HFFc6 (cell line): ENCODE data around the gene GAST. TPM values are rescaled to one million over a fixed set of nuclear protein-coding genes. Genes with fewer than 3 reads are reported as not detected.

Experiments used
- DNase-seq: peaks from one replicate; pipeline ENCODE4 v3.0.0-alpha.2; 2018
- H3K27ac Mint-ChIP-seq: 2 replicates; pipeline ENCODE4 v1.8.0; 2020; ENCODE audit warnings: mild to moderate bottlenecking, mixed read lengths
- H3K27me3 Mint-ChIP-seq: 2 replicates; pipeline ENCODE4 v1.8.0; 2021; ENCODE audit warnings: mild to moderate bottlenecking, moderate library complexity, mixed read lengths; ENCODE audit not compliant: insufficient read depth
- H3K36me3 Mint-ChIP-seq: 2 replicates; pipeline ENCODE4 v1.8.0; 2021; ENCODE audit warnings: low read depth, mixed read lengths
- H3K4me1 Mint-ChIP-seq: 2 replicates; pipeline ENCODE4 v1.8.0; 2020; ENCODE audit warnings: low read depth, mixed read lengths
- H3K4me3 Mint-ChIP-seq: 2 replicates; pipeline ENCODE4 v1.8.0; 2020; ENCODE audit warnings: mild to moderate bottlenecking, moderate library complexity, mixed read lengths
- H3K9me3 Mint-ChIP-seq: 2 replicates; pipeline ENCODE4 v1.8.0; 2020; ENCODE audit warnings: mild to moderate bottlenecking, mixed read lengths
- total RNA-seq, 6 experiments: library from RNA; stranded (reverse); fragmentation: NEBNext Ultra II Directional; extraction: Animal tissue kit (Norgen Biotek cat#: 25700); gene quantifications; 2 replicates in 1 of 6; 3 replicates in 5 of 6; pipeline ENCODE4 v1.2.3, GENCODE V29; 2021
- TF ChIP-seq, protein P1 (sequence below): fragments of 200-600 bp; sonication (generic); IDR thresholded peaks from 2 replicates; pipeline ENCODE4 v1.5.0; 2021; ENCODE audit warnings: antibody characterized with exemption, mild to moderate bottlenecking

GAST gene
- total RNA-seq, 6 experiments from 2014 or later, result not detected

DNA sequence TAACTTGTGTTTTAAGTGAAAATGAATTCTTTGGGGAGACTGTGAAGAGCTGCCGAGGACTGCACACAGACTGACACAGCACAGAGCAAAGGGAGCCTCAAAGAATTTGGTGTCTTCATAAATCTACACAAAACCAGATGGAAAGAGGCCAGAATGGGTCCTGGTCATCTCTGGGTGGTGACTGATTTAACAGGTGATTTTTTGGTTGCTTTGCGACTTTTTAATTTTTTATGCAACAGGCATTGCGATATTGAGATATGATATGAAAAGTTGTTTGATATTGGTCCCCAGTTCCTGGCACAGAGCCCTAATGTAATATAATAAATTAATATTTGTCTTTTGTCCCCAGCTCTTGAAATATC lies 36.1 kb upstream of the GAST start:
- Mint-ChIP-seq H3K9me3 (peaks cover 5% of the 10 kb centered on the region), H3K4me1 (peaks cover 15% of the 10 kb centered on the region), H3K36me3 (0 out of 2 replicates have a peak, but pooled peaks cover 5% of the 10 kb centered on the region), H3K27me3 (peaks cover 6% of the 10 kb centered on the region; the same call in 1 of the 2 replicates), H3K27ac (no peak overlapping the region), H3K4me3 (no peak overlapping the region)
- DNase-seq, result no peak
- TF ChIP-seq, protein P1, sequence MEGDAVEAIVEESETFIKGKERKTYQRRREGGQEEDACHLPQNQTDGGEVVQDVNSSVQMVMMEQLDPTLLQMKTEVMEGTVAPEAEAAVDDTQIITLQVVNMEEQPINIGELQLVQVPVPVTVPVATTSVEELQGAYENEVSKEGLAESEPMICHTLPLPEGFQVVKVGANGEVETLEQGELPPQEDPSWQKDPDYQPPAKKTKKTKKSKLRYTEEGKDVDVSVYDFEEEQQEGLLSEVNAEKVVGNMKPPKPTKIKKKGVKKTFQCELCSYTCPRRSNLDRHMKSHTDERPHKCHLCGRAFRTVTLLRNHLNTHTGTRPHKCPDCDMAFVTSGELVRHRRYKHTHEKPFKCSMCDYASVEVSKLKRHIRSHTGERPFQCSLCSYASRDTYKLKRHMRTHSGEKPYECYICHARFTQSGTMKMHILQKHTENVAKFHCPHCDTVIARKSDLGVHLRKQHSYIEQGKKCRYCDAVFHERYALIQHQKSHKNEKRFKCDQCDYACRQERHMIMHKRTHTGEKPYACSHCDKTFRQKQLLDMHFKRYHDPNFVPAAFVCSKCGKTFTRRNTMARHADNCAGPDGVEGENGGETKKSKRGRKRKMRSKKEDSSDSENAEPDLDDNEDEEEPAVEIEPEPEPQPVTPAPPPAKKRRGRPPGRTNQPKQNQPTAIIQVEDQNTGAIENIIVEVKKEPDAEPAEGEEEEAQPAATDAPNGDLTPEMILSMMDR, result no peak

DNA sequence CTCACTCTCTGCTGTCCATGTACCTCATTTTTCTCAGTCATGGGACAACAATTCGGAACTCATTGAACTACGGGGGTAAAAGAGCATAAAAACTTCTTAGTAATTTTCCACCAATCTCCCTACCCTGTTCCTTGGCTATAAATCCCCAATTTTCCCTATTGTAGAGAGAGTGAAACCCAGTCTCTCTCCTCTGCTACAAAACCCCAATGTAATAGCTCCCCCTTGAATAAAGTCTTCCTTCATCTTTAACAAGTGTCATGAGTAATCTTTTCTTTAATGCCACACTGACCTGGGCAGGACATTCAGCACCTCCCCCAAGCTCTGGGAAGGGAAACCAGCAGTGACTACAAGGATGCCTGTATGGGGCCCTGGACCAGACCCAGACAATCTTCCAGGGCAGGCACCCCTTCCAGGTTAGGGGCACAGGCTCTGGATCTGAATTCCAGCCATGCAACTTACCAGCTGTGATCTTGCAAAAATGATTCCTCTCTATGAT lies 33.7 kb upstream of the GAST start:
- DNase-seq, result no peak
- H3K4me1 Mint-ChIP-seq, result peaks cover 15% of the 10 kb centered on the region

DNA sequence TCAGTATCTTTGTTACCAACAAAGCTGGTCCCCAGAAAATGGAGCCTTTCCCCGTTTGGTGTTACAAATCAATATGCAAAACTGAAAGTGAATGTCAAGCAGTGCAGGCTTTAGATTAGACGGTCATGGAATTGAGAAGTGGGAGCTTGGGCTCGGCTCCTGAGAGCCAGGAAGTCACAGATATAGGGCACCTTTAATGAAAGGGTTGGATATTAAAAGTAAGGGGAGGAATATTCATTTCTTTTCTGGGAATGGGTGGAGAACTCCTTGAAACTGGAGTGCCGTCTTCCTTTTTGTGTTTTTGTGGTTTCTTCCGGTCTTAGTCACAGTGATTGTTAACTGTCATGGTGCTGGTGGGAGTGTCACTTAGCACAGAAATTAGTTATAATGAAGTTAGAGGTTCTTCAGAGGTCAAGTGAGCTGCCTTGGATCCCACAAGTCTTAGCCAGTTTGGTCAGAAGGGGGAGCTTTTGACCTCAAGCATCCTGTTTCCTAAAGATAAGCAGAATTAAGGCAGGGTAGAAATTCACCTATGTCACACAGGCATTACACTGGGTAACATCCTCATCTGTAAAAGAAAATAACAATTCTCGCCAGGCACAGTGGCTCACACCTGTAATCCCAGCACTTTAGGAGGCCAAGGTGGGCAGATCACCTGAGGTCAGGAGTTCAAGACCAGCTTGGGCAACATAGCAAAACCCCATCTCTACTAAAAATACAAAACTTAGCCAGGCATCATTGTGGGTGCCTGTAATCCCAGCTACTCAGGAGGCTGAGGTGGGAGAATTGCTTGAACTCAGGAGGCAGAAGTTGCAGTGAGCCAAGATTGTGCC lies 33.0 kb upstream of the GAST start:
- TF ChIP-seq, protein P1, result peak; percentile 41
- Mint-ChIP-seq H3K36me3 (0 out of 2 replicates have a peak, but pooled peaks cover 5% of the 10 kb centered on the region), H3K27ac (peak overlapping the region; percentile 74), H3K27me3 (peaks cover 16% of the 10 kb centered on the region), H3K4me3 (peak overlapping the region; percentile 75), H3K4me1 (peaks cover 15% of the 10 kb centered on the region), H3K9me3 (peaks cover 5% of the 10 kb centered on the region)
- DNase-seq, result peak; percentile 43

More for the DNA sequence above, 33.7 kb upstream of the GAST start:
- TF ChIP-seq, protein P1, result no peak
- Mint-ChIP-seq H3K27ac (peak overlapping the region; percentile 74), H3K36me3 (0 out of 2 replicates have a peak, but pooled peaks cover 5% of the 10 kb centered on the region), H3K9me3 (peaks cover 5% of the 10 kb centered on the region), H3K4me3 (peak overlapping the region; percentile 75), H3K27me3 (peaks cover 16% of the 10 kb centered on the region)

DNA sequence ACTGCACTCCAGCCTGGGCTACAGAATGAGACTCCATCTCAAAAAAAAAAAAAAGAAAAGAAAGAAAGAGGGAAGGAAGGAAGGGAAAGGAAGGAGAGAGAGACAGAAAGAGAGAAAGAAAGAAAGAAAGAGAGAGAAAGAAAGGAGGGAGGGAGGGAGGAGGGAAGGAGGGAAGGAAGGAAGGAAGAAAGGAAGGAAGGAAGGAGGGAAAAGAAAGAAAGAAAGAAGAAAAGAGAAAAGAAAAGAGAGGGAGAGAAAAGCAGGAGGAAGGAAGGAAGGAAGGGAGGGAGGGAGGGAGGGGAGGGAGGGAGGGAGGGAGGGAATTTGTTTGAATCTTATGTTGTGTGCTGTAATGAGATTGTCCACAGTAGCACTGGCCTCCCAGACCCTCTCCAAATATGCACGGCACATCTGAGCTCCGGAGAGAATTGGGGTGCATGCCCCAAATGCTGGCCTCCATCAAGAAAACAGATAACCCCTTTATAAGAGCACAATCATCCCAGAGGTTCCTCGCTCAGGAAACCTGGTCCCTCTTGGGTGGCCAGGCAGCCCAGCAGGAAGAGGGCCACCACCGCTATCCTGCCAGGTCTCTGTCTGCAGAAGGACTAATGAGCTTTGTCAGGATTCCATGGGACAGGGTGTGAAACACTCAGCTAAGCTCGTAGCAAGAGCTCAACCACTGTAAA lies 32.2 kb upstream of the GAST start:
- Mint-ChIP-seq H3K4me3 (no peak overlapping the region), H3K27me3 (peaks cover 14% of the 10 kb centered on the region), H3K36me3 (0 out of 2 replicates have a peak, but pooled peaks cover 5% of the 10 kb centered on the region), H3K4me1 (peaks cover 15% of the 10 kb centered on the region), H3K9me3 (peaks cover 5% of the 10 kb centered on the region), H3K27ac (no peak overlapping the region)
- TF ChIP-seq, protein P1, result no peak
- DNase-seq, result no peak

DNA sequence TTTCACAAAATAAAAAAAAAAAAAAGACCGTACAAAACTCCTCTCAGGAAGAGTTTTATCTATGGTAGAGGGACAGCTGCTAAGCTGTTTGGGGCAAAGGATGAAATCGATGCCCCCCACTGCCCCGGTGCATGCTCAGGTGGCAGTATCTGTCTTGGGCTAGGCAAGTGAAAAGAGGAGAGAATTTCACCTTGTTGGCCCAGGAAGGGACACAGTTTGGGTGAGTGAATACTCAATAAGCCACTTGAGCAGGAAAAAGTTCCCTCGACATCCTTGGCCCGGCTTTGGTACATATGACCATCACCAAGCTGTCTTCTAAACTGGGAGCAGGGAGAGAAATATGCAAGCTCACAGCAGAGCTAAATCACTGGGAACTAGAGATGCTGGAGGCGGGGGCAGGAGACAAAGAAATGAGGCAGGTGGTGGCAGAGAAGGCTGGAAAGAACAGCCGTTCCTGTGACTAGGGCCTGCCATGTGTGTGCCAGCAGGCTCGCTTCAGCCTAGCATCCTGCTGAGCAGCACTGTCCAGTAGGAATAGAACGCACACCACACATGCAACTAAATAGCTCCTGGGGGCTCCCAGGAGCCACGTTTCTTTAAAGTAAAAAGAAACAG lies 31.6 kb upstream of the GAST start:
- Mint-ChIP-seq H3K36me3 (0 out of 2 replicates have a peak, but pooled peaks cover 5% of the 10 kb centered on the region), H3K27me3 (peaks cover 12% of the 10 kb centered on the region), H3K4me3 (no peak overlapping the region), H3K27ac (no peak overlapping the region), H3K9me3 (peaks cover 5% of the 10 kb centered on the region), H3K4me1 (peaks cover 15% of the 10 kb centered on the region)
- no peak for DNase-seq
- TF ChIP-seq, protein P1, result no peak
